Posterior vena cava (tissue), 2 donors: ENCODE data around the gene ZDHHC14. TPM values are rescaled to one million over a fixed set of nuclear protein-coding genes. Genes with fewer than 3 reads are reported as not detected.
A peak's percentile ranks its signal among the peaks of the same experiment; 100 is the strongest.
"Not testable (repeated sequence)": the region's sequence is repeated elsewhere in the genome, so short reads cannot be mapped to it uniquely, and the experiment has no call there.

Source experiments
- DNase-seq: peaks from one replicate; pipeline ENCODE4 v3.0.0-alpha.2; 2020; ENCODE audit warnings: low spot score
- intact Hi-C, 2 donors: fragments of 100-400 bp; cut with DNase I; formaldehyde crosslinking; loops; one replicate each; pipeline versions ENCODE4 v1.14.1 to v1.14.2; 2022 to 2023
- total RNA-seq, 2 donors: library from RNA; stranded (reverse); fragmentation: NEBNext Ultra II Directional; extraction: Animal tissue kit (Norgen Biotek cat#: 25700); gene quantifications; one replicate each; pipeline ENCODE4 v1.2.1, GENCODE V29; 2021
- donor health status: DM: yes; HTN: yes; CAD: no.
- donor health status: DM: yes; HTN: yes; CAD: no.

The ZDHHC14 gene
- total RNA-seq, 2 donors from 2014 or later = 12.2 to 14.8 TPM

DNA sequence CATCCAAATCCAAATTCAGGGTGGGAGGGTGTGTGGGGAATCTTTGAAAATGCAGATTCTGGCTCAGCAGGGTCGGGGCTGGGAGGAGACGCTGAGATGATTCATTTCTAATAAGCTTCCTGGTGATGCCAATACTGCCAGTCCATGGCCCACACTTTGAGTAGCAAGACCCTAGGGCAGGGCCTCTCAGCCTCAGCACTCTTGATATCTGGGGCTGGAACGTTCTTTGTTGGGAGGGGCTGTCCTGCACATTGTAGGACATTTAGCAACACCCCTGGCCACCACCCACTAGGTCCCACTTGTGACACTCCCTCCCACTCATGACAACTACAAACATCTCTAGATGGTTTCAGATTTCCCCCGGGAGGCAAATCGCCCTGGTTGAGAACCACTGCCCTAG, 191.0 kb downstream of the ZDHHC14 start:
- intact Hi-C loops = no loop called here
- peak; percentile 49 for DNase-seq

GRCh38 chr6:157574851-157575424, 193.9 kb downstream of the ZDHHC14 start:
- intact Hi-C loops = no loop called here
- DNase-seq = peak; percentile 51

- DNase-seq = peak; percentile 38
- intact Hi-C loops = no loop called here
These were observed 194.6 kb downstream of the ZDHHC14 start for GRCh38 chr6:157575436-157576145.

DNA sequence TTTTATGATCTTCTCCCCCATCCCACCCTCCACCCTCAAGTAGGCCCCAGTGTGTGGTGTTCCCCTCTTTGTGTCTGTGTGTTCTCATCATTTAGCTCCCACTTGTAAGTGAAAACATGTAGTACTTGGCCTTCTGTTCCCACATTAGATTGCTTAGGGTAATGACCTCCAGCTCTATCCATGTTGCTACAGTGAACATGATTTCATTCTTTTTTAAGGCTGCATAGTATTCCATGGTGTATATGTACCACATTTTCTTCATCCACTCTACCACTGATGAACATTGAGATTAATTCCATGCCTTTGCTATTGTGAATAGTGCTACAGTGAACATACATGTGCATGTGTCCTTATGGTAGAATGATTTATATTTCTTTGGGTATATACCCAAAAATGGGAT, 196.0 kb downstream of the ZDHHC14 start:
- intact Hi-C loops, DNase-seq: not testable (repeated sequence)

- DNase-seq, intact Hi-C loops: not testable (repeated sequence)
These were observed 197.5 kb downstream of the ZDHHC14 start for GRCh38 chr6:157578527-157578926.

DNA sequence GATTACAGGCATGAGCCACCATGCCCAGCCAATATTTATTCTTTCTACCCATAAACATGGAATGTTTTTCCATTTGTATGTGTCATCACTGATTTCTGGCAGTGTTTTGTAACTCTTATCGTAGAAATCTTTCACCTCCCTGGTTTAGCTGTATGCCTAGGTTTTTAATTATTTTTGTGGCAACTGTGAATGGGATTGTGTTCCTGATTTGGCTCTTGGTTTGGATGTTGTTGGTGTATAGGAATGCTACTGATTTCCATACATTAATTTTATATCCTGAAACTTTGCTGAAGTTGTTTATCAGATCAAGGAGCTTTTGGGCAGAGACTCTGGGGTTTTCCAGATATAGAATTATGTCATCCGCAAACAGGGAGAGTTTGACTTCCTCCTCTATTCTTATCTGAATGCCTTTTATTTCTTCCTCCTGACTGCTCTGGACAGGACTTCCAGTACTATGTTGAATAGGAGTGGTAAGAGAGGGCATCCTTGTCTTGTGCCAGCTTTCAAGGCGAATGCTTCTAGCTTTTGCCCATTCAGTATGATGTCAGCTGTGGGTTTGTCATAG, 198.6 kb downstream of the ZDHHC14 start:
- intact Hi-C loops = no loop called here
- no peak for DNase-seq

- intact Hi-C loops = no loop called here
- DNase-seq = peak; percentile 55
These were observed 203.0 kb downstream of the ZDHHC14 start for GRCh38 chr6:157584036-157584435.

DNA sequence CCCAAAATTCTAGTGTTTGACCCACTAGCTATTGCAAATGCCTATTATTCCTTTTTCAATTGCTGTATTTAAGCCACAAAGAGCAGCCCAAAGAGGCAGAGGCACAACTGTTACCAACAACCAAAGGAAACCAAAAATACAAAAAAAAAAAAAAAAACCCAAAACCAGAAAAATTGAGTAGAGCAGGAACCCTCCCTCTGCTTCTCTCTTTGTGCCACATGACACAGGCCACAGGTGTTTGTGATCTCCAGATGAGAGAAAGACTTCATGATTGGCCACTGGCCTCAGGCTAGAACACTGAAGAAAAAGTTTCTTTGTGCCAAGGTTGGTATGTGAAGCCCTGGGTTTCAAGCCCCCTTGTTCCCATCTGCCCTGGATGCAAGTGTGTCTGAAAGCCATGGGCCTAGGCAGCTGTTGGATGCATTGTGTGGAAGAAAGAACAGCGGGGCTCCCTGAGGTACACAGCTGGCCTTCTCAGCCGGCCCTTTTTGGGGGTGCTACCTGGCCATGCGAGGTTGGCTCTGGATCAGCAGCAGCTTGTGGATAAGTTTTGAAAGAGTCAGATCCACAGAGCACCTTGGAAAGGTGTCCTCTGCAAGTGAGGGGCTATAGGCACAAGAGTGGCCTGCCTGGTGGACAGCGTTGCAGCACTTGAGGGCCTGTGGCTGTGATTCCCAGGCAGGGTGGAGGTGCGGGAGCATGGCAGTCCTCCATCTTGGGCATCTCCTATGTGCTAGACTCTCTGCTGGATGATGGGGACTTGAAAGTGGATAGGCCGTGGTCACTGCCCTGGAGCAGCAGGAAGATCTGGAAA, 204.5 kb downstream of the ZDHHC14 start:
- peak; percentile 74 for DNase-seq
- intact Hi-C loops = no loop called here

DNA sequence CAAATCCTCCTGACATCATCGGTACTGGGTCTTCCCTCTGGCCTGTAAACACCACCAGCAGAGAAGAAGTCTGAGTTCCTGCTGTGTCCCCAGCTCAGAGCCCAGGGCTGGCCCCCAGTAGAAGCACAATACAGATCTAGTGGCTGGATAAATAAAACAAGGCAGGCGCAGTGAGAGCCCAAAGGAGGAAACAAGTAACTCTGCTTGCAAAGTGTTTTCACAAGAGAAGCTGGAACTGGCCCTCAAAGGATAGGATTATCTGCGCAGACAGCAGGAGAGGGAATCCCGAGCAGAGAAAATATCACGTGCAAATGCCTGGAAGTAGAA, 205.1 kb downstream of the ZDHHC14 start:
- intact Hi-C loops = no loop called here
- DNase-seq = peak; percentile 56

- DNase-seq = peak; percentile 58
- intact Hi-C loops = no loop called here
These were observed 205.6 kb downstream of the ZDHHC14 start for GRCh38 chr6:157586476-157587126.

DNA sequence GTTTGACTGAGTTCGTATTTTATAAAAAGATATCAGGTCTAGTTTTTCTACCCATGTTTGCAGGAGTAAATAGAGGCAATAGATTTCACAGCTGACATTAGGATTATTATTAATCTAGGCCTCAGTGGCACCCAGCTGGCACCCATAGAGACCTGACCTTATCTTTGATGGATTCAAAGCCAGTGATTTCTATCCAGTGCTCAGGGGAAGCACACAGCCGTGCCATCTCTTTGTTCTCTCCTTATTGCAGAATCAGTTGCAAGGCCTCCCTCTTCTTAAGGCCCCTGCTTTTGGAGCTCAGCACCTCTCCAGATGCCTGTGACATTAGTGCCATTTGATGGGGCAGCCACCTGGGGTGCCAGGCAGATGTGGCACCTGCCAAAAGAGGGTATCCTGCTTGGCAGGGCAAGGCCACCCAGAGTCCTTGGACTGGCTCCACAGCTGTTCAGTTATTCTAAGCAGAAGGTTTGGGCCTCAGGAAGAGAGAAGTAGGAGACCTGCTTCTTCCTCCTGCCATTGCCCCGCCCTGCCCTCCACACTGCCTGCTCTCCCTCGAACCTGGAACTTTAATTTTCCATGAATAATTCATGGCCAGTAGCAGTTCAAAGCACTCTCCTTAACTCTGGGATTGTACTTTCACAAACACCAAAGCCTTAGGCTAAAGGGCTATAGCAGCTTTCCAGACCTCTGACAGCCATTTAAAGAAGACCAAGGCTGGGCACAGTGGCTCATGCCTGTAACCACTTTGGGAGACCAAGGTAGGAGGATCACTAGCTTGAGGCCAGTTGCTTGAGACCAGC, 206.3 kb downstream of the ZDHHC14 start:
- peak; percentile 29 for DNase-seq
- intact Hi-C loops = no loop called here

DNA sequence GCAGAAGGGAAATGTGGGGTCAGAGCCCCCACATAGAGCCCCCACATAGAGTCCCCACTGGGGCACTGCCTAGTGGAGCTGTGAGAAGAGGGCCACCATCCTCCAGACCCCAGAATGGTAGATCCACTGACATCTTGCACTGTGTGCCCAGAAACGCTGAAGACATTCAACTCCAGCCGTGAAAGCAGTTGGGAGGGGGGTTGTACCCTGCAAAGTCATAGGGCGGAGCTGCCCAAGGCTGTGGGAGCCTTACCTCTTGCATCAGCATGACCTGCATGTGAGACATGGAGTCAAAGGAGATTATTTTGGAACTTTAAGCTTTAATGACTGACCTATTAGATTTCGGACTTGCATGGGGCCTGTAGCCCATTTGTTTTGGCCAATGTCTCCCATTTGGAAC, 209.7 kb downstream of the ZDHHC14 start:
- intact Hi-C loops = loop anchor here (10.0 kb wide), 1 partner anchor 276 kb away; no protein-coding TSS in a partner anchor
- peak; percentile 25 for DNase-seq

- DNase-seq = no peak
- intact Hi-C loops = loop anchor here (10.0 kb wide), 1 partner anchor 278 kb away; no protein-coding TSS in a partner anchor
These were observed 211.6 kb downstream of the ZDHHC14 start for GRCh38 chr6:157592541-157592940.

DNA sequence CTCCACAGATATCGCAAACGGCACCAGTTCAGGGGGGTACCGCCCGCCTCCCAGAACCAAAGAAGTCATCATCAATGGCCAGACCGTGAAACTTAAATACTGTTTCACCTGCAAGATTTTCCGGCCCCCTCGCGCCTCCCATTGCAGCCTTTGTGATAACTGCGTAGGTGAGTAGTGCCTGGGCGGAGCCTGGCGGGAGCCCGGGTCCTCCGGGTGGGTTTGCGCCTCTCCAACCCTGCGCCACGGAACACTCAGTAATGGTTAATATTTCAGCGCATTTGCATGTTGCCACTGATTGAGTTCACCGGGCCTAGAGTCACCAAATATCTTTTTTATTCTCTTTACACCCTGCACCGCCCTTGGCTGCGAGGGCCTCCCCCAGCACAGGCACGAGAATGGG, 212.0 kb downstream of the ZDHHC14 start:
- DNase-seq = peak; percentile 78
- intact Hi-C loops = loop anchor here (10.0 kb wide), 1 partner anchor 278 kb away; no protein-coding TSS in a partner anchor

DNA sequence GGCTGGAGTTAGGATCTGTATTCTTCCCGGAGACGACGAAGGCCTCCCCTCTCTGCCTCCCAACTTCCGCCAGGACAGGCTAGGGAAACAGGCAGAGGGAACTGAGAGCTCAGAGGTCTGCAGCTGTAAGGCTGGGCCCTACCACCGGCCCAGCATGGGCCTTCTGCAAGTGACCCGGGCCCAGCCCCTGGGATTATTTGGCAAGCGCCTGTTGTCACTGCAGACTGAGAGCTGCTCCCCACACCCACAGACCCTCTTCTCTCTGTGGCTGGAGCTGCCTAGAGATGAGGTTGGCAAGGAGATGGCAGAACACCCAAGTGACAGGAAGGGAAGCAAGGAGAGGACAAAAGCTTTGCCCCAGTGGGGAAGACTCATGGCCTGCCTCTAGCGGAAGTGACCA, 212.6 kb downstream of the ZDHHC14 start:
- intact Hi-C loops = loop anchor here (10.0 kb wide), 1 partner anchor 279 kb away; no protein-coding TSS in a partner anchor
- DNase-seq = peak; percentile 42

DNA sequence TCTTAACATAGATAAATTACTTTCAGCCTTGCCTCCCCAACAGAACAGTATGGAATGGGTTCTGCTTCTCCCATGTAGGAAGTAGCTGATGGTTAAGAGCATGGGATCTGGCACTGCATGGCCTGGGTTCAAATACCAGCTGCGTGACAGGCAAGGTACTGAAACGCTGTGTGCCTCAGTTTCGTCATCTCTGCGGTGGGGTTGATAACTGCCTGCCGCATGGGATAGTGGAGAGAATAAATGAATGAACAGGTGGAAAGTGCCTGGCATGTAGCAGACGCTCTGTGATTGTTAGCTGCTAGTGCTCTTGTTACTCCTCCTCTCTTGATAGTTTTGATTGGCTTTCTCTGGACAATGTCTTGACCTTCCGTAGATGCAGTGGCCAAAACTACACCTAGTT, 213.3 kb downstream of the ZDHHC14 start:
- DNase-seq = peak; percentile 51
- intact Hi-C loops = loop anchor here (10.0 kb wide), 1 partner anchor 279 kb away; no protein-coding TSS in a partner anchor

- intact Hi-C loops = loop anchor here (5.0 to 10.0 kb wide), 2 partner anchors 213 to 281 kb away; partner anchors contain the start of gene ZDHHC14 (in 1 of the 2)
- peak; percentile 57 for DNase-seq
These were observed 214.8 kb downstream of the ZDHHC14 start for GRCh38 chr6:157595768-157596167.

DNA sequence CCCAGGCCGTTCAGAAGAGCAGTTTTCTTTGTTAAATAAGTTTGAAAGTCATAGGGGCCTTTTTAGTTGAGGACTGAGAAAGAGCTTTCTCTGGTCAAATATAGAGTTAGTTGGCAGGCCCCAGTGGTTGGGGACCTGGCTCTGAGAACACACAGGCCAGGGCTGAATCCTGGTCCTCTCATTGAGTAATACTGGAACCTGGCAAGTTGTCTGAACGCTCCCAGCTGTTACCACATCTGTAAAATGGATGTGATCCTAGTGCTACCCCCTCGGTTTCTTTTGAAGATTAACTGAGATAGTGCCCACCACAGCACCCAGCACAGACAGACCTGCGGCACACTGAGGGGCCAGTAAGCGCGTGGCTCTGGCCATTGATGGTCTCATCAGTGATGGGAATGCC, 215.5 kb downstream of the ZDHHC14 start:
- DNase-seq = peak; percentile 31
- intact Hi-C loops = loop anchor here (5.0 to 10.0 kb wide), 2 partner anchors 214 to 282 kb away; partner anchors contain the start of gene ZDHHC14 (in 1 of the 2)
